Bladder microvascular endothelial cell (primary cell): ENCODE measurements around the gene OSTM1. TPM values are rescaled to one million over a fixed set of nuclear protein-coding genes. Genes with fewer than 3 reads are reported as not detected.

Experiments
- total RNA-seq: library from RNA; depleted of rRNA; stranded (reverse); fragments of >200 nt; gene quantifications from 2 replicates; pipeline ENCODE4 v1.2.3, GENCODE V29; 2014

The OSTM1 gene, protein sequence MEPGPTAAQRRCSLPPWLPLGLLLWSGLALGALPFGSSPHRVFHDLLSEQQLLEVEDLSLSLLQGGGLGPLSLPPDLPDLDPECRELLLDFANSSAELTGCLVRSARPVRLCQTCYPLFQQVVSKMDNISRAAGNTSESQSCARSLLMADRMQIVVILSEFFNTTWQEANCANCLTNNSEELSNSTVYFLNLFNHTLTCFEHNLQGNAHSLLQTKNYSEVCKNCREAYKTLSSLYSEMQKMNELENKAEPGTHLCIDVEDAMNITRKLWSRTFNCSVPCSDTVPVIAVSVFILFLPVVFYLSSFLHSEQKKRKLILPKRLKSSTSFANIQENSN
- 15.5 and 22.7 TPM in 2 replicates for total RNA-seq

DNA sequence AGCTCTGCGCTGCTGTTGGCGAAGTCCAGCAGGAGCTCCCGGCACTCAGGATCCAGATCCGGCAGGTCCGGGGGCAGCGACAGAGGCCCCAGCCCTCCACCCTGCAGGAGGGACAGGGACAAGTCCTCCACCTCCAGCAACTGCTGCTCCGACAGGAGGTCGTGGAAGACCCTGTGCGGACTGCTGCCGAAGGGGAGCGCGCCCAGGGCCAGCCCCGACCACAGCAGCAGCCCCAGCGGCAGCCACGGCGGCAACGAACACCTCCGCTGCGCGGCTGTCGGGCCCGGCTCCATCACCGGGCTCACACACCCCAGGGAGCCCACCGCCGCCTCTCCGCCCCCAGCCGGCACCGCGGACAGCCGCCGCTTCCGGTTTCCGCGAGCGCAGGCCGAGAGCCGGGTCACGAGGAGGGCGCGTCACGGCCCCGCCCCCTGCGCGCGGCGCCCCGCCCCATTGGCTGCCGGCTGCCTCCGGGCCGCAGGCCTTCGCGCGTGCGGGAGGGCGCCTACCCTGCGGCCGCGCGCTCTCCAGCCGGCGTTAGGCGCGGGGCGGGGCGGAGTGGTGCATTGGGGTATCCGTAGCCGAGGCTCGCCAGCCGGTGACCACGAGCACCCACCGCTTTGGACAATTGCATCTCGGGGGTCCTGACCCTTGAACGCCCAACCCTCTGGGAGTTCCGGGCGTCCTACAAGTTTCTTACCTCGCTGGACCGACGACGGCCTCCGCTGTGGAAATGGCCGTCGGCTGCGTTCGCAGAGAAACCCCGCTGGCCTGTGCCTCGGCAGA, at the start of gene OSTM1:
Gene OSTM1, minus strand, starts transcription at position 383 of the 786 bp plus-strand sequence. Its CDS starts 90 bp downstream, at position 293.

Other genes starting within 250 kb of the OSTM1 start
- gene SEC63, start 116.5 kb downstream of the OSTM1 start, total RNA-seq: 12.5 and 29.0 TPM in 2 replicates
- not detected in 2 replicates for gene NR2E1, start 91.3 kb upstream of the OSTM1 start, total RNA-seq
- 170 and 193 TPM in 2 replicates for gene SNX3, start 186.3 kb upstream of the OSTM1 start, total RNA-seq
- gene AFG1L, start 220.3 kb upstream of the OSTM1 start, total RNA-seq: 1.6 and 4.0 TPM in 2 replicates